ENCODE results near the gene ANP32E.
"Not testable (repeated sequence)": the region's sequence is repeated elsewhere in the genome, so short reads cannot be mapped to it uniquely, and the experiment has no call there.

The ANP32E gene

GRCh38 chr1:150235294-150235851 lies 539 bp downstream of the ANP32E start:
- peak overlapping the region; percentile 82 for H3K4me3 ChIP-seq (replicated peaks; ENCODE audit: low read depth, low read length)
- no peak for TF ChIP-seq CTCF (IDR thresholded peaks at IDR 0.05; ENCODE audit: low read length, missing control alignments)
- no peak for DNase-seq (ENCODE audit: low read depth)

- H3K4me3 ChIP-seq (replicated peaks; ENCODE audit: low read depth, low read length): peak overlapping the region; percentile 82
- no peak for TF ChIP-seq CTCF (IDR thresholded peaks at IDR 0.05; ENCODE audit: low read length, missing control alignments)
- peak; percentile 58 for DNase-seq (ENCODE audit: low read depth)
These were observed 1.2 kb downstream of the ANP32E start for GRCh38 chr1:150234566-150235293.

- peak overlapping the region; percentile 82 for H3K4me3 ChIP-seq (replicated peaks; ENCODE audit: low read depth, low read length)
- DNase-seq (ENCODE audit: low read depth): no peak
- TF ChIP-seq CTCF (IDR thresholded peaks at IDR 0.05; ENCODE audit: low read length, missing control alignments): no peak
These were observed 1.7 kb downstream of the ANP32E start for GRCh38 chr1:150234309-150234565.

GRCh38 chr1:150233359-150234308 lies 2.3 kb downstream of the ANP32E start:
- DNase-seq (ENCODE audit: low read depth): peak; percentile 48

GRCh38 chr1:150232921-150233320 lies 3.0 kb downstream of the ANP32E start:
- not testable (repeated sequence) for DNase-seq (ENCODE audit: low read depth); H3K4me3 ChIP-seq (replicated peaks; ENCODE audit: low read depth, low read length)

More at GRCh38 chr1:150233359-150234308, 2.3 kb downstream of the ANP32E start:
- H3K4me3 ChIP-seq (replicated peaks; ENCODE audit: low read depth, low read length): peak overlapping the region; percentile 82
- no peak for TF ChIP-seq CTCF (IDR thresholded peaks at IDR 0.05; ENCODE audit: low read length, missing control alignments)

GRCh38 chr1:150228246-150228645 lies 7.7 kb downstream of the ANP32E start:
- H3K4me3 ChIP-seq (replicated peaks; ENCODE audit: low read depth, low read length); DNase-seq (ENCODE audit: low read depth): not testable (repeated sequence)

- H3K4me3 ChIP-seq (replicated peaks; ENCODE audit: low read depth, low read length): no peak overlapping the region
- no peak for TF ChIP-seq CTCF (IDR thresholded peaks at IDR 0.05; ENCODE audit: low read length, missing control alignments)
- DNase-seq (ENCODE audit: low read depth): no peak
These were observed 8.7 kb downstream of the ANP32E start for GRCh38 chr1:150227228-150227627.
